Muscle of leg (tissue), 16 donors: ENCODE measurements around the gene ADGRF3. TPM values are rescaled to one million over a fixed set of nuclear protein-coding genes. Genes with fewer than 3 reads are reported as not detected.
A peak's percentile ranks its signal among the peaks of the same experiment; 100 is the strongest.
"Not testable (repeated sequence)": the region's sequence is repeated elsewhere in the genome, so short reads cannot be mapped to it uniquely, and the experiment has no call there.

Experiments used
- DNase-seq: peaks from one replicate; pipeline ENCODE4 v3.0.0; 2013
- H3K27ac ChIP-seq: one replicate; pipeline ENCODE4 v1.5.1; 2013; ENCODE audit warnings: mild to moderate bottlenecking, low read length, control low read depth
- H3K27me3 ChIP-seq: one replicate; pipeline ENCODE4 v1.6.1; 2013; ENCODE audit warnings: low read length; ENCODE audit not compliant: control insufficient read depth, insufficient read depth
- H3K36me3 ChIP-seq: one replicate; pipeline ENCODE4 v1.6.1; 2013; ENCODE audit warnings: low read length; ENCODE audit not compliant: control insufficient read depth, insufficient read depth
- H3K4me1 ChIP-seq: one replicate; pipeline ENCODE4 v1.6.1; 2013; ENCODE audit warnings: low read length; ENCODE audit not compliant: control insufficient read depth, insufficient read depth
- H3K4me3 ChIP-seq: one replicate; pipeline ENCODE4 v1.5.1; 2013; ENCODE audit warnings: low read length, control low read depth
- H3K9me3 ChIP-seq: replicated peaks from 2 replicates; pipeline ENCODE4 v1.6.1; 2013; ENCODE audit warnings: low read depth, low read length; ENCODE audit not compliant: control insufficient read depth
- WGBS: methylation state at CpG from one replicate; pipeline ENCODE4 v1.1.5; 2013; ENCODE audit warnings: missing lambda C conversion rate; ENCODE audit not compliant: insufficient coverage; 5-methylcytosine and 5-hydroxymethylcytosine counted together
- long read RNA-seq, 11 donors: transcript quantifications; one replicate each; lab custom pipeline, GENCODE V29; 2026
- polyA plus RNA-seq, 8 donors: library from polyadenylated mRNA; unstranded; fragments of 120-200 nt; gene quantifications; one replicate each; pipeline versions ENCODE4 v1.2.1 to v1.2.3, GENCODE V29; 2013; ENCODE audit warnings: inconsistent platforms in 1 of 8, low replicate concordance in 1 of 8; ENCODE audit not compliant: insufficient read length in 8 of 8, insufficient read depth in 1 of 8
- total RNA-seq: library from RNA; stranded (reverse); fragments of 120-200 nt; gene quantifications from one replicate; pipeline ENCODE4 v1.2.4, GENCODE V29; 2013

ADGRF3 gene
- 0.31 TPM for total RNA-seq
- polyA plus RNA-seq: under 1 TPM; 0.12 to 0.54 (median 0.28) TPM
- long read RNA-seq, donor 1: 0 reads
- long read RNA-seq, donor 2: 0 reads
- long read RNA-seq, donor 3: 0 reads
- long read RNA-seq, donor 4: 0 reads
- long read RNA-seq, donor 5: 0 reads
- long read RNA-seq, donor 6: 0 reads
- long read RNA-seq, donor 7: 0 reads
- long read RNA-seq, donor 8: 0 reads
- long read RNA-seq, donor 9: 0 reads
- long read RNA-seq, donor 10: 0 reads
- long read RNA-seq, donor 11: 0 reads

- 0% methylated on average over 12 of the region's 28 CpGs for WGBS
- Histone ChIP-seq H3K9me3 (no peaks in the 10 kb centered on the region), H3K27me3 (no peaks in the 10 kb centered on the region), H3K36me3 (peaks cover 4% of the 10 kb centered on the region), H3K4me1 (peaks cover 18% of the 10 kb centered on the region), H3K27ac (peak within 1 kb of the TSS; percentile 97), H3K4me3 (peak within 1 kb of the TSS; percentile 98)
- DNase-seq: peak; percentile 62
Measured at GRCh38 chr2:26346454-26347053, at the start of gene ADGRF3. ADGRF3 (minus strand) TSS chr2:26346789; CDS start chr2:26346234, 555 bp downstream.

GRCh38 chr2:26395394-26395793 lies 48.8 kb upstream of the ADGRF3 start:
- no peak for DNase-seq
- no peaks in the 10 kb centered on the region for H3K36me3 ChIP-seq
- no peak overlapping the region for H3K4me3 ChIP-seq
- H3K27ac ChIP-seq: no peak overlapping the region
- no peaks in the 10 kb centered on the region for H3K4me1 ChIP-seq
- H3K9me3 ChIP-seq: no peaks in the 10 kb centered on the region
- 43% methylated on average over 3 of the region's 4 CpGs for WGBS
- H3K27me3 ChIP-seq: no peaks in the 10 kb centered on the region

GRCh38 chr2:26394694-26395093 lies 48.1 kb upstream of the ADGRF3 start:
- no CpG with 5 or more reads among the region's 4 CpGs for WGBS
- H3K9me3 ChIP-seq: no peaks in the 10 kb centered on the region
- no peaks in the 10 kb centered on the region for H3K4me1 ChIP-seq
- no peak overlapping the region for H3K4me3 ChIP-seq
- H3K27me3 ChIP-seq: no peaks in the 10 kb centered on the region
- H3K36me3 ChIP-seq: no peaks in the 10 kb centered on the region
- H3K27ac ChIP-seq: no peak overlapping the region
- DNase-seq: no peak

- Histone ChIP-seq H3K9me3 (no peaks in the 10 kb centered on the region), H3K4me1 (no peaks in the 10 kb centered on the region), H3K27me3 (no peaks in the 10 kb centered on the region), H3K4me3 (no peak overlapping the region), H3K27ac (no peak overlapping the region), H3K36me3 (peaks cover 6% of the 10 kb centered on the region)
- WGBS: no CpG with 5 or more reads among the region's 4 CpGs
- no peak for DNase-seq
Measured at GRCh38 chr2:26387189-26387588, 40.6 kb upstream of the ADGRF3 start.

- no peak overlapping the region for H3K27ac ChIP-seq
- H3K9me3 ChIP-seq: no peaks in the 10 kb centered on the region
- no peak for DNase-seq
- H3K36me3 ChIP-seq: peaks cover 6% of the 10 kb centered on the region
- no peak overlapping the region for H3K4me3 ChIP-seq
- no peaks in the 10 kb centered on the region for H3K4me1 ChIP-seq
- H3K27me3 ChIP-seq: no peaks in the 10 kb centered on the region
Measured at GRCh38 chr2:26384597-26384996, 38.0 kb upstream of the ADGRF3 start.

- Histone ChIP-seq H3K9me3 (no peaks in the 10 kb centered on the region), H3K36me3 (peaks cover 6% of the 10 kb centered on the region), H3K4me1 (no peaks in the 10 kb centered on the region), H3K4me3 (no peak overlapping the region), H3K27me3 (no peaks in the 10 kb centered on the region), H3K27ac (no peak overlapping the region)
- DNase-seq: no peak
- WGBS: 96% methylated on average over 4 of the region's 9 CpGs
Measured at GRCh38 chr2:26384183-26384582, 37.6 kb upstream of the ADGRF3 start.

GRCh38 chr2:26382564-26382963 lies 36.0 kb upstream of the ADGRF3 start:
- Histone ChIP-seq H3K4me1 (no peaks in the 10 kb centered on the region), H3K36me3 (peaks cover 12% of the 10 kb centered on the region), H3K27ac (no peak overlapping the region), H3K9me3 (no peaks in the 10 kb centered on the region), H3K4me3 (no peak overlapping the region), H3K27me3 (no peaks in the 10 kb centered on the region)
- WGBS: 100% methylated on average over 1 of the region's 3 CpGs
- peak; percentile 58 for DNase-seq

GRCh38 chr2:26380281-26380680 lies 33.7 kb upstream of the ADGRF3 start:
- DNase-seq: no peak
- Histone ChIP-seq H3K9me3 (no peaks in the 10 kb centered on the region), H3K4me3 (no peak overlapping the region), H3K27me3 (no peaks in the 10 kb centered on the region), H3K4me1 (no peaks in the 10 kb centered on the region), H3K27ac (no peak overlapping the region), H3K36me3 (peaks cover 13% of the 10 kb centered on the region)
- no CpG with 5 or more reads among the region's 2 CpGs for WGBS

- Histone ChIP-seq H3K27ac (no peak overlapping the region), H3K36me3 (peaks cover 22% of the 10 kb centered on the region), H3K4me3 (no peak overlapping the region), H3K9me3 (no peaks in the 10 kb centered on the region), H3K27me3 (no peaks in the 10 kb centered on the region), H3K4me1 (no peaks in the 10 kb centered on the region)
- no peak for DNase-seq
- no CpG with 5 or more reads among the region's 1 CpG for WGBS
Measured at GRCh38 chr2:26376799-26377198, 30.2 kb upstream of the ADGRF3 start.

GRCh38 chr2:26370909-26371308 lies 24.3 kb upstream of the ADGRF3 start:
- peaks cover 20% of the 10 kb centered on the region for H3K36me3 ChIP-seq
- not testable (repeated sequence) for H3K9me3 ChIP-seq, H3K4me1 ChIP-seq, DNase-seq, H3K27me3 ChIP-seq, H3K4me3 ChIP-seq, H3K27ac ChIP-seq
- no CpG with 5 or more reads among the region's 31 CpGs for WGBS
